ENCODE measurements around the gene CSF2.
A peak's percentile ranks its signal among the peaks of the same experiment; 100 is the strongest.
"Not testable (repeated sequence)": the region's sequence is repeated elsewhere in the genome, so short reads cannot be mapped to it uniquely, and the experiment has no call there.

Gene CSF2

GRCh38 chr5:132114150-132115121, 40.8 kb downstream of the CSF2 start:
- DNase-seq, result peak; percentile 92

GRCh38 chr5:132115375-132115774, 41.8 kb downstream of the CSF2 start:
- DNase-seq, result no peak

GRCh38 chr5:132116072-132116471, 42.5 kb downstream of the CSF2 start:
- no peak for DNase-seq

- not testable (repeated sequence) for DNase-seq
Measured at GRCh38 chr5:132116909-132117489, 43.4 kb downstream of the CSF2 start.

GRCh38 chr5:132120717-132121116, 47.1 kb downstream of the CSF2 start:
- DNase-seq, result not testable (repeated sequence)

GRCh38 chr5:132122971-132123370, 49.4 kb downstream of the CSF2 start:
- DNase-seq, result not testable (repeated sequence)

- DNase-seq, result not testable (repeated sequence)
Measured at GRCh38 chr5:132123578-132123977, 50.0 kb downstream of the CSF2 start.

All from hematopoietic multipotent progenitor cell treated with erythropoietin and hydrocortisone succinate and interleukin-3 and kit ligand, for 8 days (in vitro differentiated cells).